Ishikawa (cell line): ENCODE results near the gene SHISA9.

Source experiments
- CEBPB ChIP-seq: IDR thresholded peaks from 2 replicates; pipeline ENCODE4 v1.6.1; 2012
- CREB1 ChIP-seq: IDR thresholded peaks from 2 replicates; pipeline ENCODE4 v1.6.1; 2012; ENCODE audit warnings: low read depth
- EGR1 ChIP-seq: IDR thresholded peaks from 2 replicates; pipeline ENCODE4 v1.6.1; 2012
- EP300 ChIP-seq: IDR thresholded peaks from 2 replicates; pipeline ENCODE4 v1.6.1; 2012; ENCODE audit warnings: borderline replicate concordance
- FOXM1 ChIP-seq: IDR thresholded peaks from 2 replicates; pipeline ENCODE4 v1.6.1; 2012; ENCODE audit warnings: low read depth, borderline replicate concordance
- NFIC ChIP-seq: IDR thresholded peaks from 2 replicates; pipeline ENCODE4 v1.6.1; 2012
- RAD21 ChIP-seq: IDR thresholded peaks from 2 replicates; pipeline ENCODE4 v1.6.1; 2012; ENCODE audit warnings: low read depth
- TAF1 ChIP-seq: IDR thresholded peaks from 2 replicates; pipeline ENCODE4 v1.6.1; 2012; ENCODE audit warnings: low read depth, mild to moderate bottlenecking
- TCF12 ChIP-seq: IDR thresholded peaks from 2 replicates; pipeline ENCODE4 v1.6.1; 2012; ENCODE audit warnings: low read depth
- TEAD4 ChIP-seq: IDR thresholded peaks from 2 replicates; pipeline ENCODE4 v1.6.1; 2012
- YY1 ChIP-seq: IDR thresholded peaks from 2 replicates; pipeline ENCODE4 v1.6.1; 2012; ENCODE audit warnings: low read depth
- ZBTB7A ChIP-seq: IDR thresholded peaks from 2 replicates; pipeline ENCODE4 v1.6.1; 2012; ENCODE audit warnings: low read depth
- TF ChIP-seq, protein P1 (sequence below): IDR thresholded peaks from 2 replicates; pipeline ENCODE4 v1.6.1; 2012; ENCODE audit warnings: low read depth, mild to moderate bottlenecking
- TF ChIP-seq, protein P2 (sequence below): IDR thresholded peaks from 2 replicates; pipeline ENCODE4 v1.6.1; 2012
- TF ChIP-seq, protein P3 (sequence below): IDR thresholded peaks from 2 replicates; pipeline ENCODE4 v1.6.1; 2012

Gene SHISA9

DNA sequence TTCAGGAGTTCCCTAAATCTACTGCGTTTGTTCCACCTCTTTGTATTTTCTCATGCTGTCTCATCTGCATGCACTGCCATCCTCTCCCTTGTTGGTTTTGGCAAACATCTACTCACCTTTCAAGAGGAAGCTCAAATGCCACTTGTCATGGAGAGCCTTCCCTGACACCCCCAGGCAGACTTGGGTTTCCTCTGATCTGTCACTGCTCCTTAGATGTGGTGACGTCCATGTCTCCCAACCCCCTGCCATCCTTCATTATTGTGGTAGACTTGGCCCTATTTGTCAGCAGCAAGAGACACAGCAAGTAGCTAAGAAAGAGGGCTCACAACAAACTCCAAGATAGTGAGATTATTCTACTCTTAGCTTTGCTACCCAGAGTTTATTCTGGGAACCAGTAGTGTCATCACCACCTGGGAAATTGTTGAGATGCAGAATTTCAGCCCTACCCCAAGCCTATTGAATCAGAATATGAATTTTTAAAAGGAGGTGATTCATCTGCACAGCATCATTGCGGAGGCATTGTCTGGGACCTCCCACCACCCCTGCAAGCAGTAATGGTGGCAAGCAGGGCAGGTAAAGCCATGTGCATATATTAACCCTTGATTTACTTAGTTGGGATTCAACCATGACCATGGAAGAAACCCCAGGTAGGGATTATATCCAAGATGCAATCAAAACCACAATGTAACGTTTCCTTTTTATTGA, 248.9 kb downstream of the SHISA9 start:
- no peak for TF ChIP-seq TCF12
- TF ChIP-seq CREB1 = no peak
- no peak for TF ChIP-seq EGR1
- no peak for TF ChIP-seq CEBPB
- TF ChIP-seq EP300 = no peak
- no peak for TF ChIP-seq TAF1
- TF ChIP-seq, protein P1, sequence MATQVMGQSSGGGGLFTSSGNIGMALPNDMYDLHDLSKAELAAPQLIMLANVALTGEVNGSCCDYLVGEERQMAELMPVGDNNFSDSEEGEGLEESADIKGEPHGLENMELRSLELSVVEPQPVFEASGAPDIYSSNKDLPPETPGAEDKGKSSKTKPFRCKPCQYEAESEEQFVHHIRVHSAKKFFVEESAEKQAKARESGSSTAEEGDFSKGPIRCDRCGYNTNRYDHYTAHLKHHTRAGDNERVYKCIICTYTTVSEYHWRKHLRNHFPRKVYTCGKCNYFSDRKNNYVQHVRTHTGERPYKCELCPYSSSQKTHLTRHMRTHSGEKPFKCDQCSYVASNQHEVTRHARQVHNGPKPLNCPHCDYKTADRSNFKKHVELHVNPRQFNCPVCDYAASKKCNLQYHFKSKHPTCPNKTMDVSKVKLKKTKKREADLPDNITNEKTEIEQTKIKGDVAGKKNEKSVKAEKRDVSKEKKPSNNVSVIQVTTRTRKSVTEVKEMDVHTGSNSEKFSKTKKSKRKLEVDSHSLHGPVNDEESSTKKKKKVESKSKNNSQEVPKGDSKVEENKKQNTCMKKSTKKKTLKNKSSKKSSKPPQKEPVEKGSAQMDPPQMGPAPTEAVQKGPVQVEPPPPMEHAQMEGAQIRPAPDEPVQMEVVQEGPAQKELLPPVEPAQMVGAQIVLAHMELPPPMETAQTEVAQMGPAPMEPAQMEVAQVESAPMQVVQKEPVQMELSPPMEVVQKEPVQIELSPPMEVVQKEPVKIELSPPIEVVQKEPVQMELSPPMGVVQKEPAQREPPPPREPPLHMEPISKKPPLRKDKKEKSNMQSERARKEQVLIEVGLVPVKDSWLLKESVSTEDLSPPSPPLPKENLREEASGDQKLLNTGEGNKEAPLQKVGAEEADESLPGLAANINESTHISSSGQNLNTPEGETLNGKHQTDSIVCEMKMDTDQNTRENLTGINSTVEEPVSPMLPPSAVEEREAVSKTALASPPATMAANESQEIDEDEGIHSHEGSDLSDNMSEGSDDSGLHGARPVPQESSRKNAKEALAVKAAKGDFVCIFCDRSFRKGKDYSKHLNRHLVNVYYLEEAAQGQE = no peak
- TF ChIP-seq, protein P2, sequence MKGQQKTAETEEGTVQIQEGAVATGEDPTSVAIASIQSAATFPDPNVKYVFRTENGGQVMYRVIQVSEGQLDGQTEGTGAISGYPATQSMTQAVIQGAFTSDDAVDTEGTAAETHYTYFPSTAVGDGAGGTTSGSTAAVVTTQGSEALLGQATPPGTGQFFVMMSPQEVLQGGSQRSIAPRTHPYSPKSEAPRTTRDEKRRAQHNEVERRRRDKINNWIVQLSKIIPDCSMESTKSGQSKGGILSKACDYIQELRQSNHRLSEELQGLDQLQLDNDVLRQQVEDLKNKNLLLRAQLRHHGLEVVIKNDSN = no peak
- no peak for TF ChIP-seq ZBTB7A
- TF ChIP-seq FOXM1 = no peak
- TF ChIP-seq TEAD4 = no peak
- TF ChIP-seq YY1 = no peak
- no peak for TF ChIP-seq NFIC
- TF ChIP-seq RAD21 = no peak
- TF ChIP-seq, protein P3, sequence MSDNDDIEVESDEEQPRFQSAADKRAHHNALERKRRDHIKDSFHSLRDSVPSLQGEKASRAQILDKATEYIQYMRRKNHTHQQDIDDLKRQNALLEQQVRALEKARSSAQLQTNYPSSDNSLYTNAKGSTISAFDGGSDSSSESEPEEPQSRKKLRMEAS = no peak

DNA sequence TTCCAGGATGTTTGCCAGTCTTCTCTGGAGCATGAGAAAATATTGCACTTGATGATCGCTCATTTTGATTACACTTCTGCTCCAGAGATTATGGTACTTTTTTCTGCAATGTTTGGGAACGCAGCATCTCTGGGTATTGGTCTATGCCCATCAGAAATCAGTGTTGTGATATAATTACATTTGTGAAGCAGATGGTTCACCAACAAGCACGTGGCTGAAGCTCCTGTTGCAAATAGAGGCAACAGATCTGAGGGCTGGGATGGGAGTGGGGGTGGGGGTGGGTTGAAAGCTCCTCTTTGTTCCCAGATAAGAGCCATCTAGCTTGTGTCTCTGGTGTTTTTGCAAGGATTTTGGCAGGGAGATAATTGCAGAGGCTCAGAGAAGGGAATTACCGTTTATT, 252.3 kb downstream of the SHISA9 start:
- TF ChIP-seq RAD21 = no peak

DNA sequence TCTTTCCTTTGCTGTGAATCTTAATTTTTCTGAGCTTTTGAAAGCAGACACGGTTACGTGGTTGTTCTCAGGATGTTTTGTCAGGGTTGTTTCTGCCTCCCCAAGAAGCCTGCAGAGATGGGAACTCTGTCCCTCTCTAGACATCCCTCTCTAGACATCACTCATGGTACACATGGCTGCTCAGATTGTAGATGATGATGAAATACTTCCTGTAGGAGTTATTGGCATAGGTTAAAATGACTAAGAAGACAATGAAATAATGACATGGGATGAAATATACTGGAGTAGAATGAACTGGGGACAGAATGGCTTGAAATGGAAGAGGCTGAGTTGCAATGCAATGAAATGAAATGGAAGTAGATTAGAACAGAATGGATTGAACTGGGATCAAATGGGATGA, 253.4 kb downstream of the SHISA9 start:
- TF ChIP-seq, protein P3 = no peak
- TF ChIP-seq, protein P1 = no peak
- TF ChIP-seq EP300 (no peak), TAF1 (no peak), ZBTB7A (no peak), RAD21 (no peak), FOXM1 (no peak), NFIC (no peak), TEAD4 (no peak), EGR1 (no peak), YY1 (no peak), TCF12 (no peak)
- TF ChIP-seq, protein P2 = no peak

DNA sequence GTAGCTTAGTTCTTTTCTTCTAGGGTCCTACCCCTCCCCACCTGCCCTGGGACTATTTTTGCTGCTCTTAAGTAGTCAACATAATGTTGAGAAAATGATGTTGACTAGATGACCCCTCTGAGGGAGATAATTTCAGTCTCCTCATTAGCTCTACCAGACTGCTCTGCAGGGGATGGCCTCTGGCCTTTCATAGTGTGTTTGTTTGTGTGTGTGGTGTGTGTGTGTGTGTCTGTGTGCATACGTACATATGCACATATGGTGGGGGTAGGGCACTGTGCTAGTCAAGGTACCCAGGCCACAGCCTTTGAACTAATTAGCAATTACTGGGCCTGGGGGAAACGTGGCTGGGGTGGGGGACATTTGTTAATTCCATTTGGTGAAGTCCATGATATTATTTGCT, 254.0 kb downstream of the SHISA9 start:
- TF ChIP-seq, protein P2 = no peak
- TF ChIP-seq FOXM1 (no peak), TAF1 (no peak), EGR1 (no peak), CREB1 (no peak), NFIC (no peak)

DNA sequence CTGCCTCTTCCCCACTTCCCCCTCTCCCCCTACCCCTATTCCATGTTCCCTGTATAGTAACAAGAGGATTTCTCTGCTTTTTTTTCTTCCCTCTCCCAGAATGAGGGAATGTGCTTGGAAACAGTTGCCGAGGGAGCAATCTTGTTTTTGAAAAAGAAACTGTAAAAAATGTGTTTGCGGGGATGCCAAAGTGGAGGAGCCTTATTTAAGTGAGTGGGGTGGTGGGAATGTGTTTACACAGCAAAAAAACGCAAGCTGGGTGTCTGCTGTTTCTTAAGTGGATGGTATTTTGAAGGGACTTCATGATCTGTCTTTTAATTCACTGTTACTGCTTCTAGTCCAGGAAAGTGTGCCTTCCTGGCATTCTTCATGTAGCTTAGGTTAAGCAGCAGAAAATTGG, 254.4 kb downstream of the SHISA9 start:
- TF ChIP-seq CEBPB (no peak), TEAD4 (no peak), EGR1 (no peak), YY1 (no peak), CREB1 (no peak), TAF1 (no peak), TCF12 (no peak), ZBTB7A (no peak), NFIC (no peak), FOXM1 (no peak)
- TF ChIP-seq, protein P2 = no peak
- TF ChIP-seq, protein P1 = no peak
- TF ChIP-seq, protein P3 = no peak
